ENCODE data around the gene B4GALNT3. TPM values are rescaled to one million over a fixed set of nuclear protein-coding genes. Genes with fewer than 3 reads are reported as not detected.

The B4GALNT3 gene
- total and polyA plus RNA-seq, 3 donors from 2014 or later, result 16.7 to 34.6 (median 24.3) TPM

DNA sequence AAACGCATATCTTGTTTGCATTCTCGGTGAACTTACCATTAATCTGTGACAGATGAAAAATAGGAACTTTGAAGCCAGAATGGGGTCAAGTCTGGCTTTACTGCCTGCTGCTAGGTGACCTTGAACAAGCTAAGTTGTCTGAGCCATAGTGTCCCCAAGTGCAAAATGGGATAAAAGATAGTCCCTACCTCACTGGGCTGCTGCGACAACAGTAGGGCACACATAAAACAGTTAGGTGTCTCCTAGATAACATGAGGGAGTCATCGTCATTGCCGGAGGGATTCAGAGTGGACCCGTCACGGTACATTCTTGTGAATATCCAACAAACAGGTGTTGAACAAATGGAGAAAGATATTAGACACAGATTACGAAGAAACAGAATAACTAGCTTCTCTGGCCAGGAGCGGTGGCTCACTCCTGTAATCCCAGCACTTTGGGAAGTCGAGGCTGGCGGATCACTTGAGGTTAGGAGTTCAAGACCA, 132.3 kb downstream of the B4GALNT3 start:
- H3K27me3 ChIP-seq, result no peaks in the 10 kb centered on the region
- peaks cover 10% of the 10 kb centered on the region for H3K4me1 ChIP-seq
- no peaks in the 10 kb centered on the region for H3K36me3 ChIP-seq (ENCODE audit: low read depth, missing control alignments)
- intact Hi-C loops (cut with DNase I; ENCODE audit: low total_unique reads), result no loop called here
- no peak for TF ChIP-seq POLR2A (IDR thresholded peaks at IDR 0.05)
- TF ChIP-seq, protein P1, sequence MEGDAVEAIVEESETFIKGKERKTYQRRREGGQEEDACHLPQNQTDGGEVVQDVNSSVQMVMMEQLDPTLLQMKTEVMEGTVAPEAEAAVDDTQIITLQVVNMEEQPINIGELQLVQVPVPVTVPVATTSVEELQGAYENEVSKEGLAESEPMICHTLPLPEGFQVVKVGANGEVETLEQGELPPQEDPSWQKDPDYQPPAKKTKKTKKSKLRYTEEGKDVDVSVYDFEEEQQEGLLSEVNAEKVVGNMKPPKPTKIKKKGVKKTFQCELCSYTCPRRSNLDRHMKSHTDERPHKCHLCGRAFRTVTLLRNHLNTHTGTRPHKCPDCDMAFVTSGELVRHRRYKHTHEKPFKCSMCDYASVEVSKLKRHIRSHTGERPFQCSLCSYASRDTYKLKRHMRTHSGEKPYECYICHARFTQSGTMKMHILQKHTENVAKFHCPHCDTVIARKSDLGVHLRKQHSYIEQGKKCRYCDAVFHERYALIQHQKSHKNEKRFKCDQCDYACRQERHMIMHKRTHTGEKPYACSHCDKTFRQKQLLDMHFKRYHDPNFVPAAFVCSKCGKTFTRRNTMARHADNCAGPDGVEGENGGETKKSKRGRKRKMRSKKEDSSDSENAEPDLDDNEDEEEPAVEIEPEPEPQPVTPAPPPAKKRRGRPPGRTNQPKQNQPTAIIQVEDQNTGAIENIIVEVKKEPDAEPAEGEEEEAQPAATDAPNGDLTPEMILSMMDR (IDR thresholded peaks at IDR 0.05), result no peak
- no peaks in the 10 kb centered on the region for H3K9me3 ChIP-seq
- no peak for DNase-seq
- WGBS, 2 donors, result 65 to 73% methylated on average over 11 of the region's 11 CpGs
- H3K27ac ChIP-seq, result peak overlapping the region; percentile 23 to 45
- H3K4me3 ChIP-seq, result no peak overlapping the region

GRCh38 chr12:593396-594270, 133.9 kb downstream of the B4GALNT3 start:
- no peaks in the 10 kb centered on the region for H3K9me3 ChIP-seq
- no peaks in the 10 kb centered on the region for H3K27me3 ChIP-seq
- H3K36me3 ChIP-seq (ENCODE audit: low read depth, missing control alignments), result no peaks in the 10 kb centered on the region
- H3K4me3 ChIP-seq, result no peak overlapping the region
- no peak for TF ChIP-seq POLR2A (IDR thresholded peaks at IDR 0.05)
- TF ChIP-seq, protein P1 (IDR thresholded peaks at IDR 0.05), result no peak
- intact Hi-C loops (cut with DNase I; ENCODE audit: low total_unique reads), result no loop called here
- peaks cover 10% of the 10 kb centered on the region for H3K4me1 ChIP-seq
- DNase-seq, result no peak
- peak overlapping the region in 1 of 2 donors; percentile 11 for H3K27ac ChIP-seq
- WGBS, 2 donors, result 73 to 84% methylated on average over 7 of the region's 7 CpGs

DNA sequence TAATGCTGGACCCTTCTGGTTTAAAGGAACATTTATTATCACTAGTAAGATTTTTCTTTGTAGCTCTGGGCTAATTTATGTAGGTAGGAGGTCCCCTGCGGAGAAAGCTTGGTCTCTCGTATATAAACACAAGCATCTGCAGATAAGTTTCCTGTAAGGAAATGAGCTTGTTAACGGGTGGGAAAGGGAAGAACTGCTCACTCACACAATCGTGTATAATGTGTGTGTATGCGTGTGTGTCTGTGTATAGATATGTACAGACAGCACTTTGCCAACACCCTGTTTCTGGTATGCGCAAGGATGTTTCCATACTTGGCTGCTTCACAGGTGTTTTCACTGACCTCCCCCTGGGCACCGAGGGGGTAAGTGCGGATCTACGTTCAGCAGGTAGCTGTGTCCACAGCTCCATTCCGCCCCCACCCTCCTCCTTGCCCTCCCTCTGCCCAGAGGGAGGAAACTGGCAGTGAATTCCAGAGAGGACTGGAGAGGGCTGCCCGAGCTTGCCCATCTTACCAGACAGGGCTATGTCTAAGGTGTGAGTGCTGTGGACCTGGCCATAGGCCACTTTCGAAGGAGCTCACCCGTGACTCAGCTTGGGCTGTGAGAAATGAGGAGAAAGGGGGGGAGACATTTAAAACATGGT, 138.3 kb downstream of the B4GALNT3 start:
- Histone ChIP-seq H3K9me3 (no peaks in the 10 kb centered on the region), H3K27me3 (no peaks in the 10 kb centered on the region), H3K4me3 (no peak overlapping the region), H3K36me3 (ENCODE audit: low read depth, missing control alignments) (no peaks in the 10 kb centered on the region), H3K4me1 (no peaks in the 10 kb centered on the region), H3K27ac (no peak overlapping the region)
- intact Hi-C loops (cut with DNase I; ENCODE audit: low total_unique reads), result no loop called here
- TF ChIP-seq, protein P1 (IDR thresholded peaks at IDR 0.05), result no peak
- no peak for TF ChIP-seq POLR2A (IDR thresholded peaks at IDR 0.05)
- WGBS, 2 donors, result 72 to 74% methylated on average over 13 of the region's 13 CpGs
- no peak for DNase-seq

DNA sequence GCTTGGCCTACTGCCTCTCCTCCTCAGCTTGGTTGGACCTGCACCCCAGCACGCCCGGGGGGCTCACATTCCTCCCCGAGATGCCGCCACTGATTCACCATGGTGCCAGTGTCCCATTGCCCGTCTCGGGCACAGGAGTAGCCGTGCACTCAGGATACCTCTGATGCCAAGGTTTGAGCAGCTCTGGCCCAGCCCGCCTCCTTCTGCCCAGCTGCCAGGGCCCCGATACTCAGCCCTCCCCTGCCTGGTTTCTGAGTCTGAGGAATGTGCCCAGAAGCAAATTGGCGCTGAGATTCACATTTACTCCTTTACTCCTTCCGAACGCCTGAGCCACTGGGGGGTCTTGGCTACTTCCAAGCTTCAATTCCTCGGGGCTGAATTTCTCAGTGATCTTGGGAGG, 140.0 kb downstream of the B4GALNT3 start:
- Histone ChIP-seq H3K9me3 (no peaks in the 10 kb centered on the region), H3K4me1 (no peaks in the 10 kb centered on the region), H3K27ac (no peak overlapping the region), H3K27me3 (no peaks in the 10 kb centered on the region), H3K4me3 (no peak overlapping the region), H3K36me3 (ENCODE audit: low read depth, missing control alignments) (no peaks in the 10 kb centered on the region)
- 81 to 88% methylated on average over 7 to 13 of the region's 13 CpGs for WGBS, 2 donors
- no peak for DNase-seq
- intact Hi-C loops (cut with DNase I; ENCODE audit: low total_unique reads), result no loop called here
- no peak for TF ChIP-seq POLR2A (IDR thresholded peaks at IDR 0.05)
- TF ChIP-seq, protein P1 (IDR thresholded peaks at IDR 0.05), result no peak
